Fibroblast of lung (primary cell): ENCODE data around the gene VANGL1.

Experiments
- CTCF ChIP-seq, 2 donors: IDR thresholded peaks in 1 of 2; conservative IDR thresholded peaks in 1 of 2; 1 replicate in 1 of 2; 2 replicates in 1 of 2; pipeline ENCODE4 v1.5.1; 2011 to 2012; ENCODE audit warnings: low read length in 2 of 2, control low read depth in 1 of 2, inconsistent platforms in 1 of 2, low read depth in 1 of 2, mild to moderate bottlenecking in 1 of 2
- EZH2 ChIP-seq: IDR thresholded peaks from 2 replicates; pipeline ENCODE4 v1.5.1; 2012; ENCODE audit warnings: low read length, control low read depth, mild to moderate bottlenecking; ENCODE audit errors: missing control alignments

GRCh38 chr1:115624859-115625258 is 16.9 kb upstream of the VANGL1 start:
- no peak for TF ChIP-seq CTCF (conservative IDR thresholded peaks at IDR 0.05 in 1 of 2, IDR thresholded peaks at IDR 0.05 in 1 of 2; ENCODE audit: low read depth in 1 of 2, low read length in 2 of 2)
- TF ChIP-seq EZH2: no peak
